Stimulated activated CD4-positive, alpha-beta T cell treated with anti-CD3 and anti-CD28 coated beads, Interleukin-12 subunit alpha, Interleukin-12 subunit beta, amount 100 ng/mL, for 48 hours (primary cell): ENCODE data around the gene RXFP1.

Experiments
- DNase-seq, 3 donors: peaks; one replicate each; pipeline ENCODE4 v3.0.0-alpha.2; 2020; ENCODE audit warnings: low read depth in 2 of 3, low spot score in 1 of 3

RXFP1 gene

DNA sequence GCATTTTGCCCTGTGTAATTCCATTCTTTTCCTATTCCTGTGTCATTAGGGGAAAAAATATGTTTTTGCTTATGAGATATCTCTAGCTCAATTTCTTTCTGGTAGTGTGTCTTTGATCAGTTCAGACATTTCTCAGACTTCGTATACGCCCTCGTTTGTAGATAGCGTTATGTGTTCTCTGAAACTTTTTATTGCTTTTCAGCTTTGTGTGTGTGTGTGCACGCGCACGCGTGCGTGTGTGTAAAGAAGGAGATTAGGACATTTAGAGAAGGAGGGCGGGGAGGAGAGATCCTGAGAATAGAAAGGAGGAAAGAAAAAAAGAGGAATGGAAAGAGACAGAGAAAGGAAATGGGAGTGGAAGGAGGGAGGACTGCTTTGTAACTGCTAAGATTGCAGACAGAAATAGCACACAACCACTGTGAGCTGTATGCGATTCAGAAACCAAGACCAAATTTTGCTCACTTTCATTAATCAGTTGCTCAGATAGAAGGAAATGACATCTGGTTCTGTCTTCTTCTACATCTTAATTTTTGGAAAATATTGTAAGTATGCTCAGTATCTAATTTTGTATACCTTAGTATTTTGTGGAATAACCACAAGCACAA lies at the start of gene RXFP1:
TSS of gene RXFP1 (plus strand) at position 399 of the 605 bp plus-strand sequence. CDS start at position 494, 95 bp downstream.
- no peak for DNase-seq

DNA sequence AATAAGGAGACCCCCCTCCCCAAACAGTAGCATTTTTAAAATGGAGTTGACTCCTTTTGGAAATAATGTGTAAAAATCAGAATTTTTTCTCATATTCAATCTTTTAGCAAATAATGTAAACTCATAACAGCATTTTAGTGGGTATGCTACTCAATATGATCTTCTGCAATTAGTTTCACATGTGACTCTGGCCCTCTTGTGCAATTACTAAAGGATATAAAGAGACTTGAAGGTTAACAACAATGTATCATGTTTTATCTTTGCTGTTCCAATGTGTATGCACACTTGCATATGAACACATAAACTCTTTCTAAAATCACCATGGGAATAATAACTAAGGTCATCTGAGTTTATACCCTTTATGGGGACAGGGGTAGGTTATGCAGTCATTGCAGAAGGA lies 39.9 kb upstream of the RXFP1 start:
- DNase-seq = no peak

DNA sequence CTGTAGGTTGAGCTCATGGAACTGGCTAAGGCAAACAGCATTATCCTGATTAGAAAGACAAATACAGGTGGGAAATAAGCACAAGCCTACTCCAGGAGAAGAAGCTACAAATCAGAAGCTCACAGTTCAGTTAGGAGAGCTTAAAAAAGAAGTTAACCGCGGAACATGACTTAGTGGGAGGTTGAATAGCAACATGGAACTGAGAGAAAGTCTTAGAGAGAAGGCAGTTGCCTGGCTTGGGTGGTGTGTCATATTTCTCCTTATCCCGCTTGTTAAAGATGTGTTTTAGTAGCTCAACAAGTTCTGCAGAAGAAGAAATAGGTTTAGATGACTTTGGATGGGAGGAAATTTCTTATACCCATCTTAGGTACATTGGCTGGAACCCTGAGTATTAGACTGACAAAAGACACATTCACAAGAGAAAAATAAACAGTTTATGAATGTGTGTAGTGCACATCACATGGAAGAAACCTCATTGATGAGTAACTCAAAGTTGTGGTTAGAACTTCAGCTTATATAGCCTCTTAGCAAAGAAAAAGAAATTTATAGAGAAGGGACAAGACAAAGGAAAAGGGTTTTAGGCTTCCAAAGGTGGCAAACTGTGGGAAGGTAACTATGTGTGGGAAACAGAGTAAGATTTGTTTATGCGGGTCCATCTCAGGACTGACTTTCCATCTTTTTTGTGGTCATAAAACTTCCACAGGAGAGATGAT lies 37.4 kb upstream of the RXFP1 start:
- no peak for DNase-seq

DNA sequence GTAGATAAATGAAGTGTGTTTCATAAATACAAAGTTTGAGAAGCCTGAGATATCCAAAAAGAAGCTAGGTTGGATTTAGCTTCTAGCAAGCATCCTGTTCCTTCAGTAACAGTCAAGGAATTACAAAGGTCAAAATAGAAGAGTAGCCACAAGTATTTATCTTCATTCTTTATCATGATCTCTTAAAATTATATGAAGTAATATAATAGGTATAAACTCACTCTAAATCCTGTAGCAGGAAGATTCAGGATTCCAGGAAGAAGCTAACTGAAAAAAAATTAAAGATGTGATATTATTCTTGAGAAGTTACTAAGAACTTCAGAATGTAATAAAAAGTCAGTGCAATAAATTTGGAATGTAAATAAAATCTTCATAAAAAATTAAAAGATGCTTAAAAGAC lies 31.1 kb upstream of the RXFP1 start:
- no peak for DNase-seq

DNA sequence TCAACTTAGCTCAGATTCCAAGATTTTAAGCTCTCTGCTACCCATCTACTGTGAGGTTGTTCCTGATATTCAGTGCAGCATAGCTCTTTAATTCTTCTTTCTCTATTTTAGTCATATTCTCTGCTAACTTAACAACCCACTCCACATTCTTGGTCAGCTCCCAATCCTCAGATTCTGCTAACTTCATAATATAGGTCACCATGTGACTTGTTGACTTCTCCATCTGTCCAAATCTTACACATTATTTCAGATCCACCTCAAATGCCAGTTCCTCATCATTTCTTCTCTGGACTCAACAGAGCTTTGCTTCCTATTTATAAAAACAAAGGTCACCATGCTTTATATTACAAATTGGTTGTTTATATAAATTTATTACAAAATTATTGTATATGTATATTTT lies 29.3 kb upstream of the RXFP1 start:
- no peak for DNase-seq

DNA sequence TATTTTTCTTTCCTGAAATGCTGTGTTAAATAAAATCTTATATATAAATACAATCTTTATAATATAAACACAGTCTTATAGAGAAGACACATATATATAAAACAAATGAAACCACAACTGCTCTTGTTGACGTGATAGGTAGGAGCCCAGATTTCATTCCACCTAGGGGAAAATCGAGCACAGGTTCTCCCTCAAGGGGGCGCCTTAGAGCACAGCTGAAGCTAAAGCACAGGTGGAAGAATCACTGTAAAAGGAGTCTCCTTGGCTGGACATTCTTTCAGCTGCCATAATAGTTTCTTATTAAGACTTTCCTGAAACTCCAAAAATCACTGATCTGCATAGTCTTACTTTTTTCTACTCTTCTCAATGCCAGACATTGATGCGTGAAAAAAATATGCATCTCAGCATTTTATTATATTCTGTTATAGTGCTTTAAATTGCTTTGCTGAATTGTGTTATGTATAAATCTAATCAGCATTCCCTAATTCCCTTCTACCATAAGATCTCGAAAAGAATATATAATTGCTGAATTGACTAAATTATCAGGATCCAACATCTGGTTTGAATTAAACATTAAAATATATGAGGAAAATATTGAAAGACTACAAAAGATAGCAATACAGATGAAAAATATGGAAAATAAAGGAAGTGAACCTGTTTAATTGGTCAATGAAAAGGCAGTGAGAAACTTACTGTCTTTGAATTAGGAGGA lies 25.5 kb upstream of the RXFP1 start:
- DNase-seq = peak in 2 of 3 donors; percentile 4 to 8

DNA sequence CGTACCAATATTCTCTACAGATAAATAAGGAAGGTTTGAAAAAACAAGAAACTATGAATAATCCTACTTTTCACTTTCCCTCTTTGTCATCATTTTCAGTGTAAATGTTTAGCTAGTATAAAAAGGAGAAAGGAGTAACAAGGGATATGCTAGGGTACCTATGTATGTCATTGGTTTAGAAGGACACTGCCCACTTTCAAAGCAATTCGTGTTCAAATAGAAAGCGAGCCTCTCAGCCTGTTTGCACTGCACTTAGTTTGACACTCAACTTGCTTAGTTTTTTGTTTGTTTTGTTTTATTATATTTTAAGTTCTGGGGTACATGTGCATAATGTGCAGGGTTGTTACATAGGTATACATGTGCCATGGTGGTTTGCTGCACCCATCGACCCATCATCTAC lies 21.6 kb upstream of the RXFP1 start:
- no peak for DNase-seq

DNA sequence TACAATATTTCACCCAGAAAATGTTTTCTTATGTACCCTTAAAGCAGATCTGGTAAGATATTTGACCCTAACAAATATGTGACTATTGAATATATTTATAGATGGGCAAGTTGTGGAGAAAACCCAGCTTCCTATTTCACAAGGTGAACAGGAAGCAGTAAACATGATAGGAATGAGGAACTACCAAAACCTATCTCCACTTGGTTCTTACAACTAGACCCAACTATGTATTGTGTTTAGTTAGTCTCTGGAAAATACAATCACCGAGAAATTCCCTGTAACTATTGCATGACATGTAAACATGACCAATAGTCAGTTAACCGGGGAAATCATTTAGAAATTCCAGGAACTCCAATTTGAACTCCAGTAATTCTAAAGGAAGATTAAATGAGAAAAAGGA lies 8.4 kb upstream of the RXFP1 start:
- no peak for DNase-seq

DNA sequence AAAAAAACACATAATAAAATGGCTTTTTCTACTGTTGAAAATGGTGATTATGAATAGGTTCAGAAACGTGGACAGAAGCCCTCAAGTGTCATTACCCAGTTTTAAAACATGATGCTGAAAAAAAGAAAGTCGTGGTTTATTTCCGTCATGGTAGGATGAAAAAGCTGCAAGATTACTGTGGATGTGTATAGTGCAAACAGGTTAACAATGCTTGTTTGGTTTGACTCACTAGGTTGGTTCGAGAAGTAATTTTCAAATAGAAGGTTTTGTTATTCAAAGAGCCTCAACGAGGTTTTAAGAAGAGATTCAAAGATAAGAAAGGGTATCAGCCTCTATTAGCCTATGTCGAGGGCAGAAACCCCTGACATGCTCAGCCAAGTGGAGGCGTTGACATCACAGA lies 2.5 kb upstream of the RXFP1 start:
- no peak for DNase-seq

DNA sequence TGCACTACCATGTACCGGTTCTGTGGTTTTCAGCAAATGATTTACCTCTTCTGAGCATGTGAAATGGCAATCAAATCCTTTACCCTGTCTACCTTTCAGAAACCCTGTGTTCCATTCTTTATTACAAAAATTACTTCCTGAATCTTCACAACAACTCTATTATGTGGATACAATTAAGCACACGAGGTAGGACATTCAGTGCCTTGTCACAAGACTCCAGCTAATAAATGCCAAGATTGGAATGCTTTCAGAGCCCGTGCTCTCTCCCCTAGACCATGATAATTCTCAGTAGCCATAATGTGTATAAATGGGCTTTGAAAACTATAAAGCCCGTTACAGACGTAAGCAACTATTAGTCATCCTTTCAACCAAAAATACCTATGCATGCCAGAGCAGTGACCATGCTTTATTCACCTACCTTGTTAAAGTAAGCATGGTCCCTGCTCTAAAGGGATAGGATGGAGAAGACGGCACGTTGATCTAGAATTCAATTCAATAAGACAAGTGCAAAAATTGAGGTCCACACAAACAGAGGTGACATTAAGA lies 2.4 kb downstream of the RXFP1 start:
- DNase-seq = no peak

DNA sequence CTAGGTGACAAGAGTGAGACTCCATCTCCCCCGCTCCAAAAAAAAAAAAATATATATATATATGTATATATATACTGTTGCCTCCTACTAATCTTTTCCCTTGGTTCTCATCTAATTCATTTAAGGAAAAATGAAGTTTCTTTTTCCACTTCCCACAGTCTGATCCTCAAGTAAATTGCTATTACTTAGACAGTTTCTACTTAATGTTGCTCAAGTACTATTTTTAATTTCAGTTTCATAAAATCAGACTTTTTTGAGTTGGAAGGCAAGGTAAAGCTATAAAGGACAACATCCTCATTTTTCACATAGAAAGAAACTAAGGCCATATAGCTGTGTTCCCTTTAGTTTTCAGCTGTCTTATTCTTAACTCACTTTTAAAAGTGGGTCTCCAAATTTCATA lies 5.8 kb downstream of the RXFP1 start:
- no peak for DNase-seq

DNA sequence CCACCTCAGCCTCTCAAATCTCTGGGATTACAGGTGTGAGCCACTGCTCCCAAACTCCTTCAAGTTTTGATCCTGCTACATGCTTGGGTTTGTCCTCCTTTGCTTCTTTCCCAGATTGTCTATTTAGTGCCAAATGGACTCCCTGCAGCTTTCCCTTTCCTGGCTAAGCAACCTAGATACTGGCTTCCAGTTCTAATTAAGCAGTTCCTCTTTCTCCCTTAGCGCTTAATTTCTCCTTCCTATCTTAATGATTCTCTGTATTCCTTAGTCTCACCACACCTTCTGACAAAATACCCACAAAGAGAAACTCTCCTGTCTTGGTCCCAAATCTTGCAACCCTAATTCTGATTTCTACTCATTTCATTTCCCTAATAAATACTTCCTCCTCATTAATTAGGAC lies 7.8 kb downstream of the RXFP1 start:
- DNase-seq = no peak

DNA sequence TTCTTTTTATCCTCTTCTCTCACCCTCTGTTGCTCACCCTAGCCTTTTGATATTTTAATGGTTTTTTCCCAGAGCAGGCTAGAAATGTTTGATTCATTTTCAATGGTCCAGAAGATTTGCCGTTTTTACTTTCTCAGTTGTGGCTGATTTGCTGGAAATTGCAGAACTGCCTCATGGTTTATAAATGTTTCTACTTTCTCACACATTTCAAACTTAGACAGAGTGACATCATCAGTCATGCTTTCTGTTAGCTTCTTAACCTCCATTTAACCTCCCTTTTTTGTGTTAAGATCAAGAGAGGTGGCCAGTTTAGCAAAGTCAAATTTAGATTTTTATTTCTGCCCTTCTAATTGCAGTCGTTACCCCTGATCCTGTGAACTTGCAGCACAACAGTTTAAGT lies 8.7 kb downstream of the RXFP1 start:
- DNase-seq = no peak

DNA sequence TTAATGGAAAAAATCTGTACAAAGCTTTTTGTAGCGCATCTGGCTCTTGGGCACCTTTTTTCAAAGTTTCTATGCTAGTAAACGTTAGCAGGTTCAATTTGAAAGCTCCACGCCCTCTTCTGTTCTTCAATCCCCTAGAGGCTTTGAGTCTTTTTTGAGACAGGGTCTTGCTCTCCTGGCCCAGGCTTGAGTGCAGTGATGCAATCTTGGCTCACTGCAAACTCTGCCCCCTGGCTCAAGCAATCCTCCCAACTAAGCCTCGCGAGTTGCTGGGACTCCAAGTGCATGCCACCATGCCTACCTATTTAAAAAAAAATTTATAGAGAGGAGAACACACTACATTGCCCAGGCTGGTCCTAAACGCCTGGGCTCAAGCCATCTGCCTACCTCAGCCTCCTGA lies 9.2 kb downstream of the RXFP1 start:
- no peak for DNase-seq

DNA sequence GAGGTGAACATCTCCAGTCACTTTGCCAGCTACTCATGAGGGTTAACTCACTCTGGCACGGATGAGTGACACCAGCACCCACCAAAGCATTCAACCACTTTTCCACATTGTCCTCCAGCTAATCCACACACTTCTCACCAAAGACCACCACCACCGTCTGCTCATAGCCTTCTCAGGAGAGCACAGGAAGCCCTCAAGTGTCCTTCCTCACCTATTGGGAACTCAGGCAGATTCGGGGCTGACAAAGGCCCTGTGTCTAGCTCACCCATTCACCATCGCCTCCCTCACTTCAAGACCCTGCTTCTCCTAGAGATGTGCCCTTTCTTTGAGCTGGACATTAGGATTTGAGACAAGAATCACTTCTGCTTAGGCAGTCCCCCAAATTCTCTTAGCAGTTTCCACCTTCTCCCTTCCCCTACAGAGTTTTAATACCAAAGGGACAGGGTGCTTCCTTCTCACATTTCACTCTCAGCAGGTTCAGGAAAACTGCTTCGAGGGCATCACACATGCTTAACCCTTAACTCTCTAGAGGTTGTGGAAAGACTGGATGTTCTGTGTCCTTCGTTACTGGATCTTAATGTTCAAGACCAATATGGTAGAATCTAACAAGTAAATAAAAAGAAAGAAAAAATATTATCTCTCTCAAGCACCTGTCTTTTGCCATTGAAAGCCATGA lies 11.0 kb downstream of the RXFP1 start:
- DNase-seq = no peak

DNA sequence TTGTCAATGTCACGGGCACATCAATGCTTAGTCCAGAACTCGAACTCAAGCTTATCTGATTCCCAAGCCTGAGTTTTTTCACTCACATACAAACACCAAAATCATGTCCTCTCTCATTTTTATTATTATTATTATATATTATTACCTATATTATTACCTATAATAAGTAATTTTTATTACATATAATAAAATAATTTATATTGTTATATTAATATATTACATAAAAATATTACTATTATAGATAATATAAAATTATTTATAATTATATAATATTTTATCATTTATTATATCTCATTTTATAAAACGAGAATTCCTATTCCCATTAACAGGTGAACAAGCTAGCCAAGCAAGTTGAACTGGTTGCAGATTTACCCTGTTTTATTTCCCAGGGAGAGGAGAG lies 13.0 kb downstream of the RXFP1 start:
- no peak for DNase-seq

DNA sequence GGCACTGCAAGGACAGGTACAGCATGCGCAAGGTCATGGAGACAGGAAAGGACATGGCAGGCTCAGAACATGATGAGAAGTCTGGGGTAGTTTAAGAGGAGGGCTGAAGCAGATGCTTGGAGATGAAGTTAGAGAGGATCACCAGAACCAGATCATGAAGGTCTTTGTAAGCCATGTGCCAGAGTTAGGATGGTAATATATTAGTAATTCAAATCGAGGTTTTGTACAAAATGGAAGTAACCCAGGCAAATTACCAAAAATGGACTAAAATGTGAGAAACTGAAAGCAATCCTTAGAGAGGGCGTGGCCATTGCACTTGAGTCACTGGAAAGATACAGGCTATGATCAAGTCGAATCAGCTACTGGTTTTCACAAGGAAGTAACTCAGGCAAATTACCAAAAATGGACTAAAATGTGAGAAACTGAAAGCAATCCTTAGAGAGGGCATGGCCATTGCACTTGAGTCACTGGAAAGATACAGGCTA lies 13.5 kb downstream of the RXFP1 start:
- peak in 1 of 3 donors; percentile 2 for DNase-seq

DNA sequence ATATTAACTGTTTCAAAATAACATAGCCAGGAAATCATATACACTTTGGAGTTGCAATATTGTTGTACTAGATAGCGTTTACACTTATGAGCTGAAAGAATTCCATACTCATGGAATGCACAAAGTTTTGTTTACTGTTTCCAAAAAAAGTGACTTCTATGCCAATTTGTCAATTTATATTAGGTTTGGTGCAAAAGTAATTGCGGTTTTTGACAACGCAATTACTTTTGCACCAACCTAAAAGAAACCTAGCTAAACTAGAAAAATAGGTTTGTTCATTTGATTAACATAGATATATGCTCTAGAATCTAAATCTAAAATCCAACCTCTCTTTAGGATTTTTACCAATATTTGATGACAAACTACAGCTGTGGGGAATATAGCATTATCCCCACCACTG lies 15.2 kb downstream of the RXFP1 start:
- DNase-seq = no peak

DNA sequence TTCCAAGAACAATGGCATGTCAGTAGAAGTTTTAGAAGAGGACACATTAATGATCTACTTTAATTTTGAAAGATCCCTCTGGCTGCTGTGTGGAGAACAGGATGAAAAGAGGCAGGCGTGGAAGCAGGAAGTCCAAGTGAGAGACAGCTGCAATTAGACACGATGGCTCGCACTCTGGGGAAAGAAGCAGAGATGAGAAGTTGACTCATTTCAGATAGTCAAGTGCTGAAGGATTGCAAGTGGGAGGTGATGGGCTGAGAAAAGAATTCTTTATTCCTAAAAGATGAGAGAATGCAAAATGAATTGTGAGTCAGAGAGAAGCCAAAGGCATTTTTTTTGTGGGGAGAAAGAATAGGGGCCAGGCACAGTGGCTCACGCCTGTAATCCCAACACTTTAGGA lies 16.5 kb downstream of the RXFP1 start:
- no peak for DNase-seq

DNA sequence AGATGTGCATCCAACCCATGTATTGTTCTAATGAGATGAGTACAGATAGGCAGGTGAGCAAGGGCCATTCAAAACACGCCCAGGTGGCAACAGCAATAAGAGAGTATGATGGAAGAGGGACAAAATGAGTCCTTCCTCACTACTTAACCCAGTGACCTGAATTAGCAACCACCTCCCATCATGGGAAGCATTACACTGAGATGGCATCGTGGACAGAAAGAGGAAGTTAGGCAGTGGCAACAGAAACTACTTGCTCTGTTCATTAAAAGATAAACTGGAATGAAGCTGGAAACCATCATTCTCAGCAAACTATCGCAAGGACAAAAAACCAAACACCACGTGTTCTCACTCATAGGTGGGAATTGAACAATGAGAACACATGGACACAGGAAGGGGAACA lies 17.2 kb downstream of the RXFP1 start:
- DNase-seq = no peak

DNA sequence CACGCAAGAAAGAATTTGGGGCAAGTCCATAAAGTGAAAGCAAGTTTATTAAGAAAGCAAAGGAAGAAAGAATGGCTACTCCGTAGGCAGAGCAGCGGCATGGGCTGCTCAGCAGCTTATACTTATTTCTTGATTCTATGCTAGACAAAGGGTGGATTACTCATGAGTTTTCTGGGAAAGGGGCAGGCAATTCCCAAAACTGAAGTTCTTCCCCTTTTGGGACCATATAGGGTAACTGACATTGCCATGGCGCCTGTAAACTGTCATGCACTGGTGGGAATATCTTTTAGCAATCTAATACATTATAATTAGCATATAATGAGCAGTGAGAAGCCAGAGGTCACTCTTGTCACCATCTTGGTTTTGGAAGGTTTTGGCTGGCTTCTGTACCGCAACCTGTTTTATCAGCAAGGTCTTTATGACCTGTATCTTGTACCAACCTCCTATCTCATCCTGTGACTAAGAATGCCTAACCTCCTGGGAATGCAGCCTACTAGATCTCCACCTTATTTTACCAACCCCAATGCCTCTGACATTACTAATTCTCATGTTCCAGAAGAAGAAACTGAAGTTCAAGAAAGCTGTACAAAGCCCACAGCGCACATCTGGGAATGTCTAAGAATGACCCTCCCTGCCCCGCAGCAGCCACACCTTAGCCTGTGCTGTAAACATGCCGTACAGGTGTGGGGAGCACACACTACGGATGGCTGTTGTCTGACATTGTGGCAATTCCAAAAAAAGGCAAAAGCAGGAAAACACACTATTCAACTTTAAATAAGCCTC lies 18.6 kb downstream of the RXFP1 start:
- DNase-seq = no peak
